ENCODE data around the gene EML2. TPM values are rescaled to one million over a fixed set of nuclear protein-coding genes. Genes with fewer than 3 reads are reported as not detected.

Gene EML2
- total RNA-seq, 1 experiment from 2014 or later = 45.4 TPM

DNA sequence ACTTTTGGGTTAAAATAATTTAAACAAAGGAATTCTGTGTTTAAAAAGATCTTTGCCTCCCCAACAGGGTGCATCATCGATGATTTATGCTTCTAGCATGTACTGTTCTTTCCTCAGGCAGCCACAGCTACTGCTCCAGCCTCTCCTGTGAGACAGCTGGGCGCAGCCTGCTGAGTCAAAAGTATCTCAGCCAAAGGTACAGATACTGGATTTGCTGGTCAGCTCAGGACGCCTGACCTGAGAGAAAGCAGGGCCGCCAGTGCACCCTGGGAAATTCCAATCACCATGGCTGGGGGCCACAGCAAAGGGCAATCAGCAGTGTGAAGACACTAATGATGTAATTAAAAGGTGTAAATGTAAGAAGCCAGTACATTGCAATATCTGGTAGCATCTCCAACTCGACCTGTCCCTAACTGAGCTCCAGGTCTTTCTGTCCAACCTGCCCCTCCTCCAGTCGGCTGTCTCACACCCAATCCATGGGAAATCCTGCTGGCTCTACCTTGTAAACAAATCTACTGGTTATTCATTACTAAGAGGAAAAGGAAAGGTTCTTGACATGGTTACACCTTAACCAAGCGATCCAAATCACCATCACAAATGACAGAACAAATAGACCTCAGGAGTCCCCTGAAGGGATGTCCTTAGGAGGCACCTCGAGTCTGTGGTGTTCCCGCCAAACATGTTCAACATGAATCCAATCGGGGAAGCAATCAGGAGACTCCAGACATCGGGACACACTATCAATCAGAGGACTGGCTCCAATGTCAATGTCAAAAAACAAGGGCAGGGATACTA lies 61.9 kb downstream of the EML2 start:
- Histone ChIP-seq H3K27ac (peak overlapping the region; percentile 29), H3K27me3 (replicated peaks) (no peaks in the 10 kb centered on the region), H3K4me3 (no peak overlapping the region), H3K36me3 (0 out of 2 replicates have a peak, but pooled peaks cover 4% of the 10 kb centered on the region), H3K9me3 (replicated peaks) (no peaks in the 10 kb centered on the region), H3K4me1 (replicated peaks) (peaks cover 26% of the 10 kb centered on the region)
- peak; percentile 47 to 74 for DNase-seq (ENCODE audit: low read depth in 1 of 2, low spot score in 2 of 2)

DNA sequence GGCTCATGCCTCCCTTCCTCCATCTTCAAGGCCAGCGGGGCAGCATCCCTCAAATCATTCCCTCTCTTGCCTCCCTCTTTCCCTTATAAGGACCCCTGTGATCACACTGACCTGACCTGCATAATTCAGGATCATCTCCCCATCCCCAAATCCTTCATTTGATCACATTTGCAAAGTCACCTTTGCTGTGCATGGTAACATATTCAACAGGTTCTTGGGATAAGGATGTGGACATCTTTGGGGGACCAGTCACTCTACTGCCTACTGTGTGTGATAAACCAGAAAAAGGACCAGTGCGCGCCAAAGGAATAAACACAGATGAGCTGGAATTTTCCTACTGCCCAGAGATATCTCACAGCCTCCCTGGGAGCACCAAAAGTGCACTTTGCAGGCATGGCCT lies 62.5 kb downstream of the EML2 start:
- H3K4me3 ChIP-seq = no peak overlapping the region
- peak overlapping the region; percentile 26; the same call in 1 of the 2 replicates for H3K27ac ChIP-seq

DNA sequence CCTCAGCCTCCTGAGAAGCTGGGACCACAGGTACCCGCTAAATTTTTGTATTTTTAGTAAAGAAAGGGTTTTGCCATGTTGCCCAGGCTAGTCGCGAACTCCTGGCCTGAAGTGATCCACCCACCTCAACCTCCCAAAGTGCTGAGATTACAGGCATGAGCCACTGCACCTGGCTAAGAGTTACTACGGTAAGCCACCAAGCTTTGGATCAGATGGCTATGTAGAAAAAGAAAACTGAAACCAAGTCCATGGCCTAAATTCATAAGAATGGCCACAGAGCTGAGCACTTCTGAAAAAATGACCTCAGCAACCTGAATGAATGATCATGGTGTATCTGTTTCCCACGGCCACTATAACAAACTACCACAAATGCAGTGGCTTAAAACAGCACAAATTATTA lies 64.0 kb downstream of the EML2 start:
- no peaks in the 10 kb centered on the region; the same call in 1 of the 2 replicates for H3K9me3 ChIP-seq (replicated peaks)
- no peak overlapping the region for H3K27ac ChIP-seq
- peaks cover 26% of the 10 kb centered on the region for H3K4me1 ChIP-seq (replicated peaks)
- no peak overlapping the region for H3K4me3 ChIP-seq
- no peaks in the 10 kb centered on the region for H3K27me3 ChIP-seq (replicated peaks)
- H3K36me3 ChIP-seq = 0 out of 2 replicates have a peak, but pooled peaks cover 4% of the 10 kb centered on the region
- no peak for DNase-seq (ENCODE audit: low read depth in 1 of 2, low spot score in 2 of 2)

More for the DNA sequence above, 62.5 kb downstream of the EML2 start:
- Histone ChIP-seq H3K36me3 (0 out of 2 replicates have a peak, but pooled peaks cover 4% of the 10 kb centered on the region), H3K4me1 (replicated peaks) (peaks cover 26% of the 10 kb centered on the region), H3K27me3 (replicated peaks) (no peaks in the 10 kb centered on the region), H3K9me3 (replicated peaks) (no peaks in the 10 kb centered on the region)
- no peak for DNase-seq (ENCODE audit: low read depth in 1 of 2, low spot score in 2 of 2)

DNA sequence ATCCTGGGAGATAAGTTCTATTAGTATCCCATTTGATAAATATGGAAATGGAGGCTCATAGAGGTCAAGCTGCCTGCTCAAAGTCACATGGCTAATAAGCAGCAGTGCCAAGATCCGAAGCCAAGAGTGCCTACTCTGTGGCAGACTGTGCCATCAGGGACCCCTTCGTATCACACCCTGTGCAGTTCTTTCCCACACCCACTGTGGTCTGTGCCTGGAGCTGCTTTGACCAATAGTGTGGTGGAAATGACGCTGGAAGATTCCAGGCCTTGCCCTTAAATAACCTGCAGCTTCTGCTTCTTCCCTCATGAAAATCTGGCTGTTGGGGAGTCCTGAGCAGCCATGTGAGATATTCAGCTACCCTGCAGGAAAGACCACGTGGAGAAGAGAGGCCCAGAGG lies 64.7 kb downstream of the EML2 start:
- Histone ChIP-seq H3K4me3 (no peak overlapping the region), H3K27me3 (replicated peaks) (no peaks in the 10 kb centered on the region), H3K4me1 (replicated peaks) (peaks cover 26% of the 10 kb centered on the region), H3K36me3 (0 out of 2 replicates have a peak, but pooled peaks cover 4% of the 10 kb centered on the region), H3K9me3 (replicated peaks) (no peaks in the 10 kb centered on the region; the same call in 1 of the 2 replicates), H3K27ac (no peak overlapping the region)
- no peak for DNase-seq (ENCODE audit: low read depth in 1 of 2, low spot score in 2 of 2)

DNA sequence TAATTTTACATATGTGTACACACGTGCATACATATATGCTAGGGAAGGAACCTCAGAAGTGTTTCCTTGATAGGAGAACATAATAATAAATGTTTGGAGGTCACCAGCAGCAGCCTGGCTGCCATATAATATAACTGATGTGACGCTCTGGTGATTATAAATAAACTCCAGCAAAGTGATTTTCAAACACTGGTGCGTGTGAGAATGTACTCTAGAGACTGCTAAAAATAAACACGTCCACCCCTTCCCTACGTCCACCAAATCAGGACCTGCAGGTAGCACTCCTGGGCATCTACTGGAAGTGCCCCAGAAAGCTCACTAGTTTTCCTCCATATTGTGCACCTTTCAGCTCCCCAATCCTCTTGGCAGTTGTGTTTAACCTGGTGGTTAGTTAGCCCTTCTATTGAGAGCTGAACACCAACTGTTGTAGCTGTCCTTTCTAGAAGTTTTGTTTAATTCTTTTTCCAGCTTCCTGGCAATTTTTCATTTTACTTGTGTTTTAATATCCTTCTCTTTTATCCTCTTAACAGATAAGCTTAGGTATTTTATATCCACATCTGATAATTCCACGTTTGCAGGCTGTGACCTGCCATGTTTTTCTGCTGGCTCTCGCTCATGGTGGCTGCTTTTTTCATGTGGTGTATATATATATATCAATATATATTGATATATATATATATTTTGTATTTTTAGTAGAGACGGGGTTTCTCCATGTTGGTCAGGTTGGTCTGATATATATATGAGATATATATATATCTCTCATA lies 67.6 kb downstream of the EML2 start:
- peaks cover 14% of the 10 kb centered on the region for H3K4me1 ChIP-seq (replicated peaks)
- no peak for DNase-seq (ENCODE audit: low read depth in 1 of 2, low spot score in 2 of 2)
- H3K27ac ChIP-seq = no peak overlapping the region
- H3K9me3 ChIP-seq (replicated peaks) = no peaks in the 10 kb centered on the region; the same call in 1 of the 2 replicates
- H3K27me3 ChIP-seq (replicated peaks) = no peaks in the 10 kb centered on the region
- H3K36me3 ChIP-seq = 0 out of 2 replicates have a peak, but pooled peaks cover 4% of the 10 kb centered on the region
- no peak overlapping the region for H3K4me3 ChIP-seq

DNA sequence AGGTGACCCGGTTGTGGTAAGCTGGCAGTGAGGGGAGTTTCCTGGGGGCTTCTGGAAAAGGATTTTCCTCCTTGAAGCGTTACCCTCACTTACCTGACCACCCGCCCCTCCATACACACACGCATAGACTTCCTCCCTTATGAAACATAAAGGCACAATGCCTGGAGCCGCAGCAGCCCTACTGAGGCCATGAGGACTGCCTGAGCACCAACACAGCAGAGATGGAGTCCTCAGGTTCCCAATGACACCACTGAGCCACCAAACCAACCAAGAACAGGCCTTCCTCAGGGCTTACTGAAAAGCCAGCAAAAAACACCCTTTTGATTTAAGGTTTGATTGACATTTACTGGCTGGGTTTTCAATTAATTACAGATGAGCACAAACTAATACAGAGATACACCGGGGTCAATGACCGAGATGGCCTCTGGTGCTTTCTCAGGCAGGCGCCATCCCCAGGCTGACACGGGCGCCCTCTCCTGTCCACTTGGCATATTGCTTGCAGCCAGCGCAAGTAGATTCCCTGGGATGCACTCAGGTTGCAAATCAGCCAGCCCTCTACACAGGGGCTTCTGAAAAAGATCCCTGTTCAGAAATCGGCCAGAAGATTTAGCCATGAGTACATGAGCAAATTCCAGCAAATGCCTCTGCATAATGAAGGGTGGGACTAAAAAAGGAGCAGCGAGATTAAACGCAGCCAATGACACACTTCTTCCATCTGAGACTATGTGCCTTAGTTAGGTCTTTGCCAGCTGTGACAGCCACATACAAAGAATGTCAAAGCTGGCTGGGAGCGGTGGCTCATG lies 69.4 kb downstream of the EML2 start:
- peaks cover 8% of the 10 kb centered on the region for H3K4me1 ChIP-seq (replicated peaks)
- H3K4me3 ChIP-seq = no peak overlapping the region
- H3K36me3 ChIP-seq = 0 out of 2 replicates have a peak, but pooled peaks cover 4% of the 10 kb centered on the region
- DNase-seq (ENCODE audit: low read depth in 1 of 2, low spot score in 2 of 2) = peak in 1 of 2 experiments; percentile 58
- no peaks in the 10 kb centered on the region for H3K27me3 ChIP-seq (replicated peaks)
- H3K9me3 ChIP-seq (replicated peaks) = no peaks in the 10 kb centered on the region; the same call in 1 of the 2 replicates
- no peak overlapping the region for H3K27ac ChIP-seq

DNA sequence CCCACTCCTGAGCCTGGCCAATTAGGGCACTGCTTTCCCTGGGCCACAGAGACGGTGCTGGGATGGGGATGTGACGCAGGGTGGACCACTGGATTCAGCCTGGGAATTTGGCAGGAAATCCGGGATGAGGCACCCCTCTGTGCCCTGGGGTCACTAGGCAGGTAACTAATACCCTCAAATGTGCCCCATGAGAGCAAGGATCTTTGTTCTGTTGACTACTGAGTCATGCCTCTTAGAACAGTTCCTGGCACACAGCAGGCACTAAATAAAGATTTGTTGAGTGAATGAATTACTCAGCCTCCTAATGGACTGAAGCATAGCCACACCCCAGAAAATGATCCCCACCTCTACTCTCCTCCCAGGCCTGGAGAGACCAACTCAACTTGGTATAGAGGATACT lies 70.5 kb downstream of the EML2 start:
- no peak overlapping the region for H3K27ac ChIP-seq
- no peak overlapping the region for H3K4me3 ChIP-seq
- peaks cover 8% of the 10 kb centered on the region for H3K4me1 ChIP-seq (replicated peaks)
- no peak for DNase-seq (ENCODE audit: low read depth in 1 of 2, low spot score in 2 of 2)
- no peaks in the 10 kb centered on the region; the same call in 1 of the 2 replicates for H3K9me3 ChIP-seq (replicated peaks)
- H3K27me3 ChIP-seq (replicated peaks) = no peaks in the 10 kb centered on the region
- H3K36me3 ChIP-seq = 0 out of 2 replicates have a peak, but pooled peaks cover 4% of the 10 kb centered on the region

DNA sequence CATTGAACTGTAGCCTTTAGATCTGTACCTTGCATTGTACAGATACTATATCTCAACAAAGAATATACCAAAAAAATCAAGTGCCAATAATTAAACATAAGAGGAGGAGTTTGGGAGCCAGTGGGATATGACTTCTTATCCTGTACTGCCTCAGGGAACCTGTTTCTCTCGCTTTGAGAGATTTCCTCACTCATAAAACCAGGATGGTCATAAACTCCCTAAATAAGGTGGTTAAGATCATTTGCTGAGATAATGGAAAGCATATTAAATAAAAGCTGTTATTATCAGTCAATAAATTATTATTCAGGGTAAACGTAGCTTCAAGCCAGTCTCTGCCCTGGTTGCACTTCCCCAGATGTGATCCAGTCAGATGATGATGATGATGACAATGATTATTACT lies 71.6 kb downstream of the EML2 start:
- DNase-seq (ENCODE audit: low read depth in 1 of 2, low spot score in 2 of 2) = no peak
- H3K27me3 ChIP-seq (replicated peaks) = no peaks in the 10 kb centered on the region
- H3K27ac ChIP-seq = no peak overlapping the region
- no peaks in the 10 kb centered on the region; the same call in 1 of the 2 replicates for H3K9me3 ChIP-seq (replicated peaks)
- H3K36me3 ChIP-seq = no peaks in the 10 kb centered on the region
- H3K4me1 ChIP-seq (replicated peaks) = peaks cover 8% of the 10 kb centered on the region
- H3K4me3 ChIP-seq = no peak overlapping the region

DNA sequence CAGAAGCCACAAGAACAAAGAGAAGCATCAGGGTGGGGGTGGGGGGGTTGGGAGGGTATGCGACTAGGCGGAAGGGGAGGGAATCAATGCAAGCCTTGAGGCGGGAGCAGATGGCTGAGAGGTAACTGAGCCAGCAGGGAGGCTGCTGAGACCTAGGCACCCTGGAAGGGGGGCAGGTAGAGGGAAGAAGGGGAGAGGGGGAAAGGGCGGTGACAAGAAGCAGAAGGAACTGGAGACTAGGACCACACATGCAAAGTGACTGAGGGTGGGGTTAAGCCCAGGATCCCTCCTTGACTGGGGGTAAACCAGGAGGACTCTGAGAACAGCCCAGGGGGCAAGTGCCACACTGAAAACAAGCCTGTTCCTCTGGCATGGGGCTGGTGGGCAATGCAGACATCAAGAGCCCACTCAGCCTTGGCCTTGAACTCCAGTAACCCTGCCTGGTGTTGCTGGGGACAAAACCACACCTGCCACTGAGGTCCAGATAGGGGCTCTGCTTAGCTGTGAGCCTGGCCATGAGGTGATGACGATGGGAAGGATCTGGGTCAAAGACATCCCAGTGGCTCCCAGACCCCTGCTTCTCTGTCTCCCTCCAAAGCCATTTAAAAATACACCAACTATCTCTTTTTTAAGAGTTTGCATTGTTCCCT lies 74.9 kb downstream of the EML2 start:
- no peak for DNase-seq (ENCODE audit: low read depth in 1 of 2, low spot score in 2 of 2)
- no peak overlapping the region for H3K27ac ChIP-seq
- no peaks in the 10 kb centered on the region for H3K9me3 ChIP-seq (replicated peaks)
- no peaks in the 10 kb centered on the region for H3K36me3 ChIP-seq
- H3K27me3 ChIP-seq (replicated peaks) = no peaks in the 10 kb centered on the region
- H3K4me3 ChIP-seq = no peak overlapping the region
- peaks cover 8% of the 10 kb centered on the region for H3K4me1 ChIP-seq (replicated peaks)

DNA sequence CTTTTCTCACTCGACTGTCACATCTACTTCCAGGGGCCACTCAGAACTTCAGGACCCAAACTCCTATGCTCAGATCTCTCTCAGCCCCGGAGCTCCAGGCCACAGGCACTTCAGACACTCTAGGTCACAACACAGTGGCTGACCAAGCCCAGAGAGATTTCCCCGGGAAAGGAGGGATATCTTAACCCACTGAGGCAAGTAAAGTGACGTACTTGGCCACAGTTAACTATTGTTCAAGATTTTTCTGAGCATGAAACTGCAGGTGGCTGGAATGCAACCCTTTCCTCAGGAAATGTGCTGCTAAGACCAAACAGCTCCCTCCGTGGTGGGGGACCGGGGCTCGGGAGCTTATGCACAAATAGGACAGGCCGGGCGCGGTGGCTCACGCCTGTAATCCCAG lies 78.5 kb downstream of the EML2 start:
- H3K27me3 ChIP-seq (replicated peaks) = no peaks in the 10 kb centered on the region
- H3K4me1 ChIP-seq (replicated peaks) = no peaks in the 10 kb centered on the region
- H3K4me3 ChIP-seq = no peak overlapping the region
- H3K27ac ChIP-seq = no peak overlapping the region
- DNase-seq (ENCODE audit: low read depth in 1 of 2, low spot score in 2 of 2) = no peak
- no peaks in the 10 kb centered on the region for H3K36me3 ChIP-seq
- no peaks in the 10 kb centered on the region for H3K9me3 ChIP-seq (replicated peaks)

DNA sequence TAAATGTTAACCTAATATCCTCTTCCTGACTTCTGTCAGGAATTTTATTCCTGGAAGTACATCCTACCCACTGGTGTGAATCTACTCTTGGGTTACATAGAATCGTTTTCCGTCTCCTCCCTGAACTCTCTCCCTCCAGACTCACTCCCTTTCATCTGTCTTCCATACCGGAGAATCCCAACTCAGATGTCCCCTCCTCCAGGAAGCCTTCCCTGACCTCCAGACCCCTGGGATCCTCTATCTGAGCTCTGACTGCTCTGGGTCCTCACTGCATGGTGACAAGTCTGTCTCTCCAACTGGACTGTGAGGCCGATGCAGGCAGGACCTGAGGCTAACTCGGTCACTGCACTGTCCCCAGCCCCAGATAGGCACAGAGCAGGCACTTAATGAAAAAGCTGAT lies 79.2 kb downstream of the EML2 start:
- Histone ChIP-seq H3K9me3 (replicated peaks) (no peaks in the 10 kb centered on the region), H3K36me3 (no peaks in the 10 kb centered on the region), H3K4me3 (no peak overlapping the region), H3K4me1 (replicated peaks) (no peaks in the 10 kb centered on the region), H3K27me3 (replicated peaks) (no peaks in the 10 kb centered on the region), H3K27ac (no peak overlapping the region)
- DNase-seq (ENCODE audit: low read depth in 1 of 2, low spot score in 2 of 2) = no peak

All from SJSA1 (cell line).